ENCODE data around the gene SERPINB1. TPM values are rescaled to one million over a fixed set of nuclear protein-coding genes. Genes with fewer than 3 reads are reported as not detected.

SERPINB1 gene
- total RNA-seq, 1 donor from 2014 or later = 103 TPM

- Mint-ChIP-seq H3K4me1 (ENCODE audit: low read depth) (peaks cover 33% of the 10 kb centered on the region), H3K4me3 (ENCODE audit: low read depth) (no peak overlapping the region), H3K36me3 (ENCODE audit: low read depth) (peaks cover 29% of the 10 kb centered on the region), H3K27me3 (ENCODE audit: low read depth) (no peaks in the 10 kb centered on the region), H3K27ac (no peak overlapping the region), H3K9me3 (peaks cover 37% of the 10 kb centered on the region)
- no peak for DNase-seq (ENCODE audit: low spot score)
- intact Hi-C loops (cut with micrococcal nuclease) = loop anchor here (2.0 kb wide), 1 partner anchor 18 kb away; no protein-coding TSS in a partner anchor
These were observed 23.1 kb downstream of the SERPINB1 start for GRCh38 chr6:2818593-2818992.

- H3K27me3 Mint-ChIP-seq (ENCODE audit: low read depth) = no peaks in the 10 kb centered on the region
- H3K36me3 Mint-ChIP-seq (ENCODE audit: low read depth) = peaks cover 29% of the 10 kb centered on the region
- no peak overlapping the region for H3K4me3 Mint-ChIP-seq (ENCODE audit: low read depth)
- H3K9me3 Mint-ChIP-seq = peaks cover 37% of the 10 kb centered on the region
- peak overlapping the region; percentile 1 for H3K27ac Mint-ChIP-seq
- intact Hi-C loops (cut with micrococcal nuclease) = loop anchor here (2.0 kb wide), 1 partner anchor 17 kb away; no protein-coding TSS in a partner anchor
- H3K4me1 Mint-ChIP-seq (ENCODE audit: low read depth) = peaks cover 33% of the 10 kb centered on the region
- DNase-seq (ENCODE audit: low spot score) = no peak
These were observed 23.7 kb downstream of the SERPINB1 start for GRCh38 chr6:2817903-2818443.

- Mint-ChIP-seq H3K4me1 (ENCODE audit: low read depth) (peaks cover 30% of the 10 kb centered on the region), H3K27ac (no peak overlapping the region), H3K9me3 (peaks cover 31% of the 10 kb centered on the region), H3K4me3 (ENCODE audit: low read depth) (no peak overlapping the region), H3K27me3 (ENCODE audit: low read depth) (no peaks in the 10 kb centered on the region), H3K36me3 (ENCODE audit: low read depth) (peaks cover 26% of the 10 kb centered on the region)
- intact Hi-C loops (cut with micrococcal nuclease) = no loop called here
- DNase-seq (ENCODE audit: low spot score) = no peak
These were observed 25.5 kb downstream of the SERPINB1 start for GRCh38 chr6:2816158-2816557.

- intact Hi-C loops (cut with micrococcal nuclease) = no loop called here
- H3K4me1 Mint-ChIP-seq (ENCODE audit: low read depth) = peaks cover 17% of the 10 kb centered on the region
- H3K36me3 Mint-ChIP-seq (ENCODE audit: low read depth) = peaks cover 25% of the 10 kb centered on the region
- no peak overlapping the region for H3K27ac Mint-ChIP-seq
- peaks cover 31% of the 10 kb centered on the region for H3K9me3 Mint-ChIP-seq
- no peak for DNase-seq (ENCODE audit: low spot score)
- H3K27me3 Mint-ChIP-seq (ENCODE audit: low read depth) = no peaks in the 10 kb centered on the region
- no peak overlapping the region for H3K4me3 Mint-ChIP-seq (ENCODE audit: low read depth)
These were observed 29.0 kb downstream of the SERPINB1 start for GRCh38 chr6:2812695-2813094.

- intact Hi-C loops (cut with micrococcal nuclease) = no loop called here
- Mint-ChIP-seq H3K27ac (no peak overlapping the region), H3K27me3 (ENCODE audit: low read depth) (no peaks in the 10 kb centered on the region), H3K4me1 (ENCODE audit: low read depth) (peaks cover 20% of the 10 kb centered on the region), H3K4me3 (ENCODE audit: low read depth) (no peak overlapping the region), H3K36me3 (ENCODE audit: low read depth) (peaks cover 2% of the 10 kb centered on the region), H3K9me3 (peaks cover 5% of the 10 kb centered on the region)
- DNase-seq (ENCODE audit: low spot score) = no peak
These were observed 31.5 kb downstream of the SERPINB1 start for GRCh38 chr6:2810092-2810671.

DNA sequence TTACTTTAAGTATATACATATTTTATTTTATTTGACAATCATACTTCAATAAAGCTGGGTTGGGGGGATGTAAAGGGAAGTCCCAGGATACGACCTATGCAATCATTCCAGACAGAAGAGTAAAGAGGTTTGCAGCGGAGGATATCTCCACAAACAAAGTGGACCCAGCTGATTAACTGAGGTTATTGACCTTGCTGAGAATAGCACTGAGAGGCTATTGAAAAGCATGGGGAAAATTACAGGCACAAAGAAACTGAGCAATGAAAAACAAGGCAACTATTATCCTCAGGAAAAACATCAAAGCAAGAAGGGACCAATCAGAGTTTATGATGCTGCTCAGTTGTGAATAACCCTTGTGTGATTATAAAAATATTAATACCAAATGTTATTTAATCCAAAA, 32.6 kb downstream of the SERPINB1 start:
- Mint-ChIP-seq H3K27ac (no peak overlapping the region), H3K4me3 (ENCODE audit: low read depth) (no peak overlapping the region), H3K36me3 (ENCODE audit: low read depth) (peaks cover 2% of the 10 kb centered on the region), H3K4me1 (ENCODE audit: low read depth) (peaks cover 20% of the 10 kb centered on the region), H3K9me3 (peaks cover 3% of the 10 kb centered on the region), H3K27me3 (ENCODE audit: low read depth) (no peaks in the 10 kb centered on the region)
- intact Hi-C loops (cut with micrococcal nuclease) = no loop called here
- DNase-seq (ENCODE audit: low spot score) = no peak

GRCh38 chr6:2807342-2808090, 34.1 kb downstream of the SERPINB1 start:
- Mint-ChIP-seq H3K4me3 (ENCODE audit: low read depth) (no peak overlapping the region), H3K4me1 (ENCODE audit: low read depth) (peaks cover 20% of the 10 kb centered on the region), H3K27ac (no peak overlapping the region), H3K36me3 (ENCODE audit: low read depth) (no peaks in the 10 kb centered on the region), H3K27me3 (ENCODE audit: low read depth) (no peaks in the 10 kb centered on the region), H3K9me3 (no peaks in the 10 kb centered on the region)
- DNase-seq (ENCODE audit: low spot score) = no peak
- intact Hi-C loops (cut with micrococcal nuclease) = no loop called here

GRCh38 chr6:2806644-2807043, 35.0 kb downstream of the SERPINB1 start:
- no peak for DNase-seq (ENCODE audit: low spot score)
- intact Hi-C loops (cut with micrococcal nuclease) = no loop called here
- H3K27ac Mint-ChIP-seq = no peak overlapping the region
- H3K27me3 Mint-ChIP-seq (ENCODE audit: low read depth) = no peaks in the 10 kb centered on the region
- H3K9me3 Mint-ChIP-seq = no peaks in the 10 kb centered on the region
- peaks cover 20% of the 10 kb centered on the region for H3K4me1 Mint-ChIP-seq (ENCODE audit: low read depth)
- no peaks in the 10 kb centered on the region for H3K36me3 Mint-ChIP-seq (ENCODE audit: low read depth)
- no peak overlapping the region for H3K4me3 Mint-ChIP-seq (ENCODE audit: low read depth)

DNA sequence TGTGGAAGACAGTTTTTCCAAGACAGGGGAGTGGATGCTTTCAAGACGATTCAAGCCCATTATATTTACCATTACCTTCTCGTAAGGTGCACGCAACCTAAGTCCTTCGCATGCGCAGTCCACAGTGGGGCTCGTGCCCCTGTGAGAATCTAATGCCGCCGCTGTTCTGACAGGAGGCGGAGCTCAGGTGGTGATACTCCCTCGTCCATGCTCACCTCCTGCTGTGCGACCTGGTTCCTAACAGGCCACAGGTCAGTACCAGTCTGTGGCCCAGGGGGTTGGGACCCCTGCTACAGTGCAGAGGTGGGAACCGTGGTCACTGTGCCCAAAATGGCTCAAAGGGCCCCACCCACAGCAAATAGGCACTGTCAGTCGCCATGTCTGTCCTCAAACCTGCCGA, 36.6 kb downstream of the SERPINB1 start:
- Mint-ChIP-seq H3K36me3 (ENCODE audit: low read depth) (no peaks in the 10 kb centered on the region), H3K27me3 (ENCODE audit: low read depth) (no peaks in the 10 kb centered on the region), H3K4me3 (ENCODE audit: low read depth) (no peak overlapping the region), H3K9me3 (no peaks in the 10 kb centered on the region), H3K4me1 (ENCODE audit: low read depth) (peaks cover 24% of the 10 kb centered on the region), H3K27ac (no peak overlapping the region)
- intact Hi-C loops (cut with micrococcal nuclease) = no loop called here
- DNase-seq (ENCODE audit: low spot score) = no peak

DNA sequence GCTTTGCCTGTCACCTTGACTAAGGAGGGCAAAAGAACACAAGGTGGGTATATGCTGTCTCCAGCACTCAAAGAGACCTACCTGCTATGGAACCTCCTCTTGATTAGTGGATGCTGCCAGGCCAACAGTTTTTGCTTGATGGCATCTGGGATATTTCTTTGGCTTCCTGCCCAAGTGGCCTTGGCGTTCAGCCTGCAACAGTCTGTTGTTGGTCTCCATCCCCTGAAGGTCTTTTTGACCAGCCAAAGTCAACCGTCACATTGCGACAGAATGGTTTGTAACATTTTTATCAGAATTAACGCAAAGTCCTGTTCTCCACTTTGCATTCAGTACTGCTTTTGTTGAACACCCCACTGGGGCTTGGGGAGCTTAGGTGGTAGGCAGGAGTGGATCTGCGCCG, 37.1 kb downstream of the SERPINB1 start:
- Mint-ChIP-seq H3K27me3 (ENCODE audit: low read depth) (no peaks in the 10 kb centered on the region), H3K36me3 (ENCODE audit: low read depth) (no peaks in the 10 kb centered on the region), H3K27ac (no peak overlapping the region), H3K4me3 (ENCODE audit: low read depth) (no peak overlapping the region), H3K4me1 (ENCODE audit: low read depth) (peaks cover 24% of the 10 kb centered on the region), H3K9me3 (no peaks in the 10 kb centered on the region)
- intact Hi-C loops (cut with micrococcal nuclease) = no loop called here
- DNase-seq (ENCODE audit: low spot score) = no peak

DNA sequence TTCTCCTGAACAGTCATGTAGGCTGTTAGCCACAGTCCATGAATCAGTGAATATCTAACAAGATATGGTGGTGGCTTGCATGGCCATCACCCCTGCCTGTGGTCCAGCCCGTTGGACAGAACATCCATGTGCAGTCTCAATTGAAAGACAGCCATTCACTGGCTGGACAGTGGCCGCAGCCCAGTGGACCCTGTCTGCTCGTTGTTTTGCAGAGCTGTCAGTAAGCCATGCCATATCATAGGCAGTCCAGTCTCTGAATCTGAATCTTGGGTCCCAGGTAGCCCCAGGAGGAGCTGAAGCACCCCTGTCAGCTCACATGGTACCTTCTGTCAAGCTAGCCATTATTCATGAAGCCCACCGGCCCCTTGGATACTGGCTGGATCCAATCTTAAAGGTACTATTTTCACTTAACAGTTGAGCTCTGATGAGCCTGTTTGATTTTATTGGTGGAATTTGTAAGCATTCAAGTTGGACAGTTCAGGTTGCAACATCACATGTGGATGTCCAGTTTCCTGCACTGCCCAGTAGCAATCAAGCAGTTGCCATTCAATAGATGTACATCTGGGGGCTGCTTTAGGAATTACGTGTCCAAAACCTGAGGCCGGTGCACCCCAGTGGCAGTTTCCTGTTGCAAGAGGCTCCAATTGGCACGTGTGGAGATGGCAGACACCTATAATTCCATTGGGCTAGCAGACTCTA, 37.8 kb downstream of the SERPINB1 start:
- intact Hi-C loops (cut with micrococcal nuclease) = no loop called here
- Mint-ChIP-seq H3K27me3 (ENCODE audit: low read depth) (no peaks in the 10 kb centered on the region), H3K9me3 (no peaks in the 10 kb centered on the region), H3K27ac (no peak overlapping the region), H3K4me1 (ENCODE audit: low read depth) (peaks cover 26% of the 10 kb centered on the region), H3K4me3 (ENCODE audit: low read depth) (no peak overlapping the region), H3K36me3 (ENCODE audit: low read depth) (no peaks in the 10 kb centered on the region)
- no peak for DNase-seq (ENCODE audit: low spot score)

DNA sequence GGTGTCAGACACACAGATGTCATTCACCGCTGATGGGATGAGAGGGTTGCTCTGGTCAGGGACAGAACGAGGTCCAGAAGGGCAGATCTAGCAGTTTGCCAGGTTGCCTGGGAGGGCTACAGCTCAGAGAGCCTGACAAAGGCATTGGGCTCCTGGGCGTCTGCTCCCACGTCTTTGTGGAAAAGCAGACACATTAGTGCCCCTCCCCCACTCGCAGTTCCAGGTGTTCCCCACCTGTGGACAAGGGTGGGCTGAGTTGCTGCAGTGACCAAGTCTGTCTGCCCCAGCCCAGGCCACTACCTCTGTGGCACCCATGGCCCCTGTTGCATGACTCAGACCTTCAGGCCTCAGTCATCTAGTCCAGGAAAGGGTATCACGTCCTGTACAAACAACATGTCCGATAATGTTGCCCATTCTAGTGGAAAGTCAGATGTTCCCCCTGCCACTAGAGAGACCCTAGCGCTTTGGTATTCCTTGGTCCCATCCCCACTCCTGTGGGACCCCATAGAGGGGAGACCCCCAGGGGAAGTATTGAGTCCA, 39.1 kb downstream of the SERPINB1 start:
- Mint-ChIP-seq H3K36me3 (ENCODE audit: low read depth) (no peaks in the 10 kb centered on the region), H3K4me3 (ENCODE audit: low read depth) (no peak overlapping the region), H3K9me3 (no peaks in the 10 kb centered on the region), H3K27ac (no peak overlapping the region), H3K27me3 (ENCODE audit: low read depth) (no peaks in the 10 kb centered on the region), H3K4me1 (ENCODE audit: low read depth) (peaks cover 31% of the 10 kb centered on the region)
- DNase-seq (ENCODE audit: low spot score) = no peak
- intact Hi-C loops (cut with micrococcal nuclease) = no loop called here
